ENCODE results near the gene CRYBB2. TPM values are rescaled to one million over a fixed set of nuclear protein-coding genes. Genes with fewer than 3 reads are reported as not detected.

The CRYBB2 gene
- total and polyA plus RNA-seq, 4 donors: 0.08 to 0.65 (median 0.31) TPM; not detected in 1

- Histone ChIP-seq H3K27me3 (ENCODE audit: control insufficient read depth in 3 of 3, insufficient read depth in 3 of 3, low read length in 2 of 3) (peaks cover 0 to under 1% (median 0%) of the 10 kb centered on the region in 3 donors), H3K4me1 (ENCODE audit: control insufficient read depth in 5 of 5, insufficient read depth in 5 of 5, low read length in 5 of 5) (no peaks in the 10 kb centered on the region), H3K27ac (ENCODE audit: low read depth in 1 of 2, low read length in 1 of 2) (no peak overlapping the region), H3K36me3 (ENCODE audit: control insufficient read depth in 4 of 4, insufficient read depth in 4 of 4, low read length in 4 of 4) (peaks cover 0 to 35% (median 0%) of the 10 kb centered on the region in 4 donors), H3K4me3 (no peak overlapping the region), H3K9me3 (ENCODE audit: control insufficient read depth in 4 of 4, insufficient read depth in 3 of 4, low read length in 3 of 4) (peaks cover 0 to 4% (median 0%) of the 10 kb centered on the region in 4 donors), H3K9ac (ENCODE audit: insufficient read depth in 1 of 2, low read length in 2 of 2) (no peak overlapping the region)
- 94 to 95% methylated on average over 13 of the region's 13 CpGs for WGBS, 2 donors
- TF ChIP-seq CTCF (IDR thresholded peaks at IDR 0.05; ENCODE audit: control extremely low read depth, extremely low read depth): no peak
- ATAC-seq (ENCODE audit: insufficient read depth, low FRiP score): no peak
- no peak for DNase-seq
Observed at GRCh38 chr22:25174156-25174887, 45.1 kb upstream of the CRYBB2 start.

GRCh38 chr22:25174888-25175411, 44.5 kb upstream of the CRYBB2 start:
- H3K4me1 ChIP-seq (ENCODE audit: control insufficient read depth in 5 of 5, insufficient read depth in 5 of 5, low read length in 5 of 5): no peaks in the 10 kb centered on the region
- ATAC-seq (ENCODE audit: insufficient read depth, low FRiP score) (no peak), DNase-seq (no peak)
- peaks cover 0 to 36% (median 0%) of the 10 kb centered on the region in 4 donors for H3K36me3 ChIP-seq (ENCODE audit: control insufficient read depth in 4 of 4, insufficient read depth in 4 of 4, low read length in 4 of 4)
- WGBS, 2 donors: 83 to 87% methylated on average over 6 of the region's 6 CpGs
- H3K9me3 ChIP-seq (ENCODE audit: control insufficient read depth in 4 of 4, insufficient read depth in 3 of 4, low read length in 3 of 4): peaks cover 0 to 5% (median 3%) of the 10 kb centered on the region in 4 donors
- H3K27me3 ChIP-seq (ENCODE audit: control insufficient read depth in 3 of 3, insufficient read depth in 3 of 3, low read length in 2 of 3): peaks cover 0 to 5% (median 5%) of the 10 kb centered on the region in 3 donors
- H3K9ac ChIP-seq (ENCODE audit: insufficient read depth in 1 of 2, low read length in 2 of 2): no peak overlapping the region
- no peak for TF ChIP-seq CTCF (IDR thresholded peaks at IDR 0.05; ENCODE audit: control extremely low read depth, extremely low read depth)
- H3K4me3 ChIP-seq: no peak overlapping the region
- H3K27ac ChIP-seq (ENCODE audit: low read depth in 1 of 2, low read length in 1 of 2): no peak overlapping the region

- H3K27ac ChIP-seq (ENCODE audit: low read depth in 1 of 2, low read length in 1 of 2): no peak overlapping the region
- ATAC-seq (ENCODE audit: insufficient read depth, low FRiP score) (no peak), DNase-seq (no peak)
- H3K4me3 ChIP-seq: no peak overlapping the region
- WGBS, 2 donors: 91 to 95% methylated on average over 6 of the region's 6 CpGs
- no peaks in the 10 kb centered on the region for H3K4me1 ChIP-seq (ENCODE audit: control insufficient read depth in 5 of 5, insufficient read depth in 5 of 5, low read length in 5 of 5)
- H3K9me3 ChIP-seq (ENCODE audit: control insufficient read depth in 4 of 4, insufficient read depth in 3 of 4, low read length in 3 of 4): peaks cover 0 to 5% (median 3%) of the 10 kb centered on the region in 4 donors
- H3K27me3 ChIP-seq (ENCODE audit: control insufficient read depth in 3 of 3, insufficient read depth in 3 of 3, low read length in 2 of 3): peaks cover 0 to 7% (median 5%) of the 10 kb centered on the region in 3 donors
- no peak for TF ChIP-seq CTCF (IDR thresholded peaks at IDR 0.05; ENCODE audit: control extremely low read depth, extremely low read depth)
- peaks cover 0 to 36% (median 0%) of the 10 kb centered on the region in 4 donors for H3K36me3 ChIP-seq (ENCODE audit: control insufficient read depth in 4 of 4, insufficient read depth in 4 of 4, low read length in 4 of 4)
- H3K9ac ChIP-seq (ENCODE audit: insufficient read depth in 1 of 2, low read length in 2 of 2): no peak overlapping the region
Observed at GRCh38 chr22:25176175-25176574, 43.3 kb upstream of the CRYBB2 start.

Measured in lung (tissue), 12 donors.